SK-N-SH (cell line): Measurements from ENCODE around the gene MYOCOS.

Source experiments
- ELF1 ChIP-seq: IDR thresholded peaks from 2 replicates; pipeline ENCODE4 v1.4.0; 2012
- EP300 ChIP-seq, 2 experiments: IDR thresholded peaks; 2 replicates each; pipeline versions ENCODE4 v1.4.0 to v1.6.1; 2012; ENCODE audit warnings: borderline replicate concordance in 1 of 2, low read depth in 1 of 2, low read length in 1 of 2
- GABPA ChIP-seq: IDR thresholded peaks from 2 replicates; pipeline ENCODE4 v1.4.0; 2012; ENCODE audit warnings: low read depth, mild to moderate bottlenecking
- JUND ChIP-seq: IDR thresholded peaks from 2 replicates; pipeline ENCODE4 v1.4.0; 2012
- RAD21 ChIP-seq: IDR thresholded peaks from 2 replicates; pipeline ENCODE4 v1.6.1; 2012; ENCODE audit warnings: mild to moderate bottlenecking, low read length
- RXRA ChIP-seq: IDR thresholded peaks from 2 replicates; pipeline ENCODE4 v1.4.0; 2012; ENCODE audit warnings: low read depth, mild to moderate bottlenecking, borderline replicate concordance
- SIN3A ChIP-seq: IDR thresholded peaks from 2 replicates; pipeline ENCODE4 v1.6.1; 2012; ENCODE audit warnings: low read depth, mild to moderate bottlenecking, low read length, moderate library complexity, borderline replicate concordance
- TF ChIP-seq, protein P1 (sequence below): fragments of 200-600 bp; sonication (generic); IDR thresholded peaks from 2 replicates; pipeline ENCODE4 v1.6.1; 2017; ENCODE audit warnings: antibody characterized with exemption, mild to moderate bottlenecking, moderate library complexity
- TF ChIP-seq, protein P2 (sequence below): IDR thresholded peaks from 2 replicates; pipeline ENCODE4 v1.6.1; 2012; ENCODE audit warnings: mild to moderate bottlenecking, low read depth, low read length, moderate library complexity

DNA sequence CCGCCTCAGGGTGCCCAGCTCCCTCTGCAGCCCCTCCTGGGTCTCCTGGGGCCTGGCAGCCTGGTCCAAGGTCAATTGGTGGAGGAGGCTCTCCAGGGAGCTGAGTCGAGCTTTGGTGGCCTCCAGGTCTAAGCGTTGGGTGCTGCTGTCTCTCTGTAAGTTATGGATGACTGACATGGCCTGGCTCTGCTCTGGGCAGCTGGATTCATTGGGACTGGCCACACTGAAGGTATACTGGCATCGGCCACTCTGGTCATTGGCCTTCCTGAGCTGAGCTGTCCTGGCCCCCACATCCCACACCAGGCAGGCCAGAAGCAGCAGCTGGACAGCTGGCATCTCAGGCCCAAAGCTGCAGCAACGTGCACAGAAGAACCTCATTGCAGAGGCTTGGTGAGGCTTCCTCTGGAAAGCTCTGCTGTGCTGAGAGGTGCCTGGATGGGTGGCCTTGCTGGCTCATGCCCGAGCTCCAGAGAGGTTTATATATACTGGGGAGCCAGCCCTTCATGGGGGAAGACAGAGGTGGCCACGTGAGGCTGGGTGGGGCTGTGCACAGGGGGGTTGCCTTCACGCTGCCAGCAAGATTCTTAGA is 30.3 kb downstream of the MYOCOS start, which contains the start of gene MYOC:
- TF ChIP-seq ELF1 (no peak), GABPA (no peak), JUND (no peak), EP300 (IDR thresholded peaks at IDR 0.05; ENCODE audit: borderline replicate concordance in 1 of 2, low read depth in 1 of 2, low read length in 1 of 2) (no peak), RAD21 (no peak), SIN3A (no peak), RXRA (no peak)
- TF ChIP-seq, protein P1, sequence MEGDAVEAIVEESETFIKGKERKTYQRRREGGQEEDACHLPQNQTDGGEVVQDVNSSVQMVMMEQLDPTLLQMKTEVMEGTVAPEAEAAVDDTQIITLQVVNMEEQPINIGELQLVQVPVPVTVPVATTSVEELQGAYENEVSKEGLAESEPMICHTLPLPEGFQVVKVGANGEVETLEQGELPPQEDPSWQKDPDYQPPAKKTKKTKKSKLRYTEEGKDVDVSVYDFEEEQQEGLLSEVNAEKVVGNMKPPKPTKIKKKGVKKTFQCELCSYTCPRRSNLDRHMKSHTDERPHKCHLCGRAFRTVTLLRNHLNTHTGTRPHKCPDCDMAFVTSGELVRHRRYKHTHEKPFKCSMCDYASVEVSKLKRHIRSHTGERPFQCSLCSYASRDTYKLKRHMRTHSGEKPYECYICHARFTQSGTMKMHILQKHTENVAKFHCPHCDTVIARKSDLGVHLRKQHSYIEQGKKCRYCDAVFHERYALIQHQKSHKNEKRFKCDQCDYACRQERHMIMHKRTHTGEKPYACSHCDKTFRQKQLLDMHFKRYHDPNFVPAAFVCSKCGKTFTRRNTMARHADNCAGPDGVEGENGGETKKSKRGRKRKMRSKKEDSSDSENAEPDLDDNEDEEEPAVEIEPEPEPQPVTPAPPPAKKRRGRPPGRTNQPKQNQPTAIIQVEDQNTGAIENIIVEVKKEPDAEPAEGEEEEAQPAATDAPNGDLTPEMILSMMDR: no peak
- TF ChIP-seq, protein P2, sequence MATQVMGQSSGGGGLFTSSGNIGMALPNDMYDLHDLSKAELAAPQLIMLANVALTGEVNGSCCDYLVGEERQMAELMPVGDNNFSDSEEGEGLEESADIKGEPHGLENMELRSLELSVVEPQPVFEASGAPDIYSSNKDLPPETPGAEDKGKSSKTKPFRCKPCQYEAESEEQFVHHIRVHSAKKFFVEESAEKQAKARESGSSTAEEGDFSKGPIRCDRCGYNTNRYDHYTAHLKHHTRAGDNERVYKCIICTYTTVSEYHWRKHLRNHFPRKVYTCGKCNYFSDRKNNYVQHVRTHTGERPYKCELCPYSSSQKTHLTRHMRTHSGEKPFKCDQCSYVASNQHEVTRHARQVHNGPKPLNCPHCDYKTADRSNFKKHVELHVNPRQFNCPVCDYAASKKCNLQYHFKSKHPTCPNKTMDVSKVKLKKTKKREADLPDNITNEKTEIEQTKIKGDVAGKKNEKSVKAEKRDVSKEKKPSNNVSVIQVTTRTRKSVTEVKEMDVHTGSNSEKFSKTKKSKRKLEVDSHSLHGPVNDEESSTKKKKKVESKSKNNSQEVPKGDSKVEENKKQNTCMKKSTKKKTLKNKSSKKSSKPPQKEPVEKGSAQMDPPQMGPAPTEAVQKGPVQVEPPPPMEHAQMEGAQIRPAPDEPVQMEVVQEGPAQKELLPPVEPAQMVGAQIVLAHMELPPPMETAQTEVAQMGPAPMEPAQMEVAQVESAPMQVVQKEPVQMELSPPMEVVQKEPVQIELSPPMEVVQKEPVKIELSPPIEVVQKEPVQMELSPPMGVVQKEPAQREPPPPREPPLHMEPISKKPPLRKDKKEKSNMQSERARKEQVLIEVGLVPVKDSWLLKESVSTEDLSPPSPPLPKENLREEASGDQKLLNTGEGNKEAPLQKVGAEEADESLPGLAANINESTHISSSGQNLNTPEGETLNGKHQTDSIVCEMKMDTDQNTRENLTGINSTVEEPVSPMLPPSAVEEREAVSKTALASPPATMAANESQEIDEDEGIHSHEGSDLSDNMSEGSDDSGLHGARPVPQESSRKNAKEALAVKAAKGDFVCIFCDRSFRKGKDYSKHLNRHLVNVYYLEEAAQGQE: no peak
